Stimulated activated CD8-positive, alpha-beta memory T cell treated with anti-CD3 and anti-CD28 coated beads, Interleukin-15, amount 100 ng/mL, for 4 hours (primary cell): Measurements from ENCODE around the gene SERINC5.
"Not testable (repeated sequence)": the region's sequence is repeated elsewhere in the genome, so short reads cannot be mapped to it uniquely, and the experiment has no call there.

Experiments used
- DNase-seq, 2 donors: peaks; one replicate each; pipeline ENCODE4 v3.0.0-alpha.2; 2020; ENCODE audit warnings: low read depth in 2 of 2

SERINC5 gene

DNA sequence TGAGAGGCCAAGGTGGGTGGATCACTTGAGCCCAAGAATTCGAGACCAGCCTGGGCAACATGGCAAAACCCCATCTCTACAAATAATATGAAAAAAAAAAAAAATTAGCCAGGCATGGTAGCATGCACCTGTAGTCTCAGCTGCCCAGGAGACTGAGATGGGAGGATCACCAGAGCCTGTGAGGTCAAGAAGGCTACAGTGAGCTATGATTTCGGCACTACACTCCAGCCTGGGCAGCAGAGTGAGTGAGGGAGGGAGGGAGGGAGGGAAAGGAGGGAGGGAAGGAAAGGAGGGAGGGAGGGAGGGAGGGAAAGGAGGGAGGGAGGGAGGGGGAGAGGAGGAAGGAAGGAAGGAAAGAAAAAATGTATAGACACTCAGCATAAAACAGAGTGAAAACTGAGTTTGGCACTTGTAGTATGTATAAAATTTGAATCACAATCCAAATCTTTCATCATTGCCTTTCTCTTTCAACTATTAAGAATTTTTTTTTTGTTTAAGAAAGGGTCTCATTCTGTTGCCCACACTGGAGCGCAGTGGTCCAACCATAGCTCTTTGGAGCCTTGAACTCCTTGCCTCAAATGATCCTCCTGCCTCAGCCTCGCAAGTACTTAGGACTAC lies 27.8 kb downstream of the SERINC5 start:
- DNase-seq: no peak

DNA sequence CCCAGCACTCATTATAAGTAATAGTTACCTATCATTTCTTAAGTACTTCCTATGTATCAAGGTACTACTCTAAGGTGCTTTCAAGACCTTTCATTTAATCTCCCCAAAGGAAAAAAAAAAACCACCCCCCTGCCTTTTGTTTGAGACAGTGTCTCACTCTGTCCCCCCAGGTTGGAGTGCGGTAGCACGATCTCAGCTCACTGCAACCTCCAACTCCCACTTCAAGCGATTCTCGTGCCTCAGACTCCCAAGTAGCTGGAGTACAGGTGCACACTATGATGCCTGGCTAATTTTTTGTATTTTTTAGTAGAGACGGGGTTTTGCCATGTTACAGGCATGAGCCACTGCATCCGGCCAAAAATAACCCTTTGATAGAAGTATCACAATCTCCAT lies 29.9 kb downstream of the SERINC5 start:
- DNase-seq: no peak

DNA sequence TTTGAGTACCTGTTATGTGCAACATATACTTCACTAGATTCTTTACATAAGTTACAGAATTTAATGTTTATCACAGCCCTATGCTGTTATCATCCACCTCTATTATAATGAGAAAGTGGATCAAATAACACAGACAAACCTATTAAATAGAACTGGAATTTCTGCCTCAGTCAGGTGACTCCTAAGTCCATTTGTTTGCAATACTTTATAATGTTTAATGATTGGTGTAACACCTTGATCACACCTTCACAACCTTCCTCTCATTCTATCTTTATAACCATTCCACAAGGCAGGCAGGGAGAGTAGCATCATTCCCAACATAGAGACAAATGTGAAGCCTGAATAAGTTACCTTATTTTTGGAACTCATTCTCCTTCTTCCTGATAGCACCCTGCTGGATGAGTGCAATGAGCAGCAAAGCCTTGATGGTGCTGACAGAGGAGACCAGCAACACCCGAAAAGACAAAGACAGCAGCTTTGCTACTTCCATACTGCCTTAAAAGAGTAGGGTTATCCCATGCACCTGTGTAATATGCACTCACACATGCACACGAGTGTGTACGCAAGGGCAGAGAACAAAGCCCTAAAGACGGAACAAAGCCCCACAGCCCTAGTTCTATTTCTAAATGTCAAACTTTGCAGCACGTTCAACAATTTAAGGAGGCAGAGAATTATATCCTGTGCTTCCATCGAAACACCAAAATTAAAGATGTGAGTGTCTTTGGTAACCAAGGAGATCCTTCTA lies 30.5 kb downstream of the SERINC5 start:
- no peak for DNase-seq

DNA sequence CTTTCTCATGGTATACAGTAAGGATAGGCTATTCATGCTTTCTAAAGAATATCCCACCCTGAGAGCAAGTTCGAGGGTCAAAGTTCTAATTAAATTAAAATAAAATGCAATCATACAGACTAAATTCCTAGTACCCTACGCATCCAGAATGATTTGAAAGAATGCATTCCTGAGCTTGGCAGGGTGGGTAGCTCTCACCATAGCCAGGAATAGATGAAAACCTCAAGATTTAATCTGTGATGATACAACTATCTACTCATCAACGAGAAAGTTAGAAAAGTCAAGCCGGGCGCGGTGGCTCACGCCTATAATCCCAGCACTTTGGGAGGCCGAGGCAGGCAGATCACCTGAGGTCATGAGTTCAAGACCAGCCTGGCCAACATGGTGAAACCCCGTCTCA lies 32.3 kb downstream of the SERINC5 start:
- no peak for DNase-seq

DNA sequence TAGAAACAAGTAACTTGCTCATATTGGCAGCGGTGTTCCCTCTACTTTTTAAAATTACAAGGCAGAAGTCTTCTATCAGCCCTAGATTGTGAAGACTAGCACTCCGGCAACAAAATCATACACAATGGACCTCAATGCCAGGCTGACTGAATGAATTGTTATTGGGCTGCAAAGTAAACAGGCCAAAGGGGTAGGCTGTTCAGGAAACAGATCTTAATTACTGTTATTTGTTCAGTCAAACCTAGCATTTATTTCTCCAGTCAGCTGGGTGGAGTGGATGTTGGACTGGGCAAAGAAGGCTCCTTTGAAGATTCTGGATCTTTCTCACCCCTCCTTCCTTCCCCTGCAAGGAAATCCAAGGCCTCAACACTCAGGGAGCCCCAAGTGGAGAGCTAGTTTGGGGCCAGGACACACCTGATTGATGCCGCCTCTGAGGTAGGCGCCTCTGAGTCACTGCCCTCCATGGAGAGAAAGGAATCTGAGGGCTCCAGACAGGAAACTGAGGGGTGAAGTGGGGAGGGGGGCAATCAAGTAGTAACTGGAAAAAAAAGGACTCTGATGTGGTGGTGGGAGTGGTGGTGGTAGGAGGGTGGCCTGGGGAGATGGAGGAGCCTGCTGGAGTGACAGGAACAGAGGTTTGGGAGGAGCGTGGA lies 35.5 kb downstream of the SERINC5 start:
- DNase-seq: no peak

DNA sequence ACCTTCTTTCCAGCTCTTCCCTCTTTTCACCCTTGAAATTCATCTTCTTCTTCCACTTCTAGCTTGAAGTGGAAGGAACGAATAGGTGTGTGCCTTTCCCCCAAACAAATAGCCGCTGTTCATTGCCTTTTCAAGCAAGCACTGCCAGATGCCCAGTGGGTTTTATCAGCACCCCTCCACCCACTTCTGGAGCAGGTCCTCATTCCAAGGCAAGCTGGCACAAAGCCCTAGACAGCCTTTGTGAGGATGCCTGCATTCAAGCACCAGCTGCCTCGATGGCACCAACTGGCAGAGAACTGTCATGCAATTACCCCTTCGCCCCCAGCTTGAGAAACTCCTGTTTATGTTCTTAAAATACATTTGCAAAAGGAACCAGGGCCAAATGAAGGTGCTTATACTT lies 36.5 kb downstream of the SERINC5 start:
- DNase-seq: no peak

DNA sequence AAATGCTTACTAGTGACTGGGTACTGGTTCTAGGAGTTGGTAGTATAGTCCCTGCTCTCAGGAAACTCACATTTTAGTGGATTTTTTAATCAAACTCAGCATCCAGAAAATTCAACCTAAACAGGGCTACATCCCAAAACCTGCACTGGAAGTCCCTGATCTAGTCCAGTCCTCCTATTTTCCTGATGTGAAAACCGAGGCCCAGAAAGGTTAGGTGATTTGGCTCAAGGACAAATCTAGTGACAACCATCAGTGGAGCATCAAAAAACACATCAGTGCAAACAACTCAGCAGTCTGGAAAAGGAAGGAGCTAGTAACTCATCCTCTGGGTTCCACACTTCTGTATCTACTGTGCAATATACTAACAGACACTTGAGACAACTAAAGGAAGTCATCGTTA lies 38.2 kb downstream of the SERINC5 start:
- DNase-seq: no peak

DNA sequence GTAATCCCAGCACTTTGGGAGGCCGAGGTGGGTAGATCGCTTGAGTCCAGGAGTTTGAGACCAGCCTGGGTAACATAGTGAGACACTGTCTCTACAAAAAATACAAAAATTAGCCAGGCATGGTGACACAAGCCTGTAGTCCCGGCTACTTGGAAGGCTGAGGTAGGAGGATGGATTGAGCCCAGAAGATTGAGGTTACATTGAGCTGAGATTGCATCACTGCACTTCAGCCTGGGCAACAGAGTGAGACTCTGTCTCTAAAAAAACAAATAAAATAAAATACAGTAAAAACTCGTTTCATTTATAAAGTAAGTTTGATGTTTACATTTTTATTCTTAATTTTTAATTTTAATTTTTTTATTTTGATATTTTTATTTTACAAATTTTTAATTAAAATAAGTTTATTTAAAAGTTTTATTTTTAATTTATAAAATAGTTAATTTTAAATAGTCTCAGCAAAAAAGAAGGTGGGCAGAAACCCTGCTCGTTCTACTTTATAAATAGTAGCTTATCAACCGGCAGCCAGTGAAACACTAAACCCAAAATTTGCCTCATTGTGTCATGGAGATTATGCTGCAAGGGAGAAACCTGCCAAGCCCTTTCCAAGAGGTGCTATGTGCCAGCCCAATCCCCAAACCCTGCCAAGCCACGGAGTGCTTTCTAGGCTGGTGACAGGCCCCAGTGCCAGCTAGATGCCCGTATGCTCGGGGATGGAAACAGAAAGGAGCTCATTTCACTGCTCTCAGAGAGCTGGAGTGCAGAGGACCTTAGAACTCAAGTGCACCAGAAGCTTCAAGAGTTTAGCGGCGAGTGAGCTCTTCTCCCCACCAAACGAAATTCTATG lies 38.9 kb downstream of the SERINC5 start:
- no peak for DNase-seq

DNA sequence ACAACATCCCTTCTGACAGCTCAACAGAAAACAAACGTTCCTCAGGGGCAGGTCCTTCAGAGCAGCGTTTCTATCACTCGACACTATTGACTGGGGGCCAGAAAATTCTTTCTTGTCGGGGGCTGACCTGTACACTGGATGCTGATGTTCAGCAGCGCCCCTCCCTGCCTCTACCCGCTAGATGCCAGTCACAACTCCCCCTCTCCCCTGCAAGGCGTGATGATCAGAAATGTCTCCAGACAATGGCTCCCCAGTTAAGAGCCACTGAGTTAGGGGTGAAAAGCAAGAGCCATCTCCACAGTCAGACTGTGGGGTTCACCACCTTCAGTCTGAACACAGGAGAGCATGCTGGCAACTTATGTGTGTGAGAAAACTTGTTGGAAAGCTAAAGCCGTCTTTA lies 39.8 kb downstream of the SERINC5 start:
- no peak for DNase-seq

DNA sequence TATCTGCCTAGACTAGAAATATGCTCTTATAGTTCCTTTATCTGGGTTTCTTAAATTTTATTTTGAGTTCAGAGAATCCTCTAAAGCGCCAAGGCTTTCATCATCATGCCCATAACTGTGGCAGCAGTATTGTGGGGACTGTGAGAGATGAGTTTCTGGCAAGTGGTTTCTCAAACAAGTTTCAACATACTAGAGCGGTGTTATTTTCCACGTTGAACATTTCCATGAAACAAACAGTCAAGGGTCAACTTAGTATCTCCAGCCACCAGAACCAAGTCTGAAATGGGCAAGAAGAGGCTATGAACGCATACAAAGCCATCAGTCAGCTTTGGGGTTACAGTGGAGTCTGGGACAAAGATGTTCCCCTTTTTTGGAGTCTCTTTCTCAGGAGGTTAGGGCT lies 40.3 kb downstream of the SERINC5 start:
- no peak for DNase-seq

DNA sequence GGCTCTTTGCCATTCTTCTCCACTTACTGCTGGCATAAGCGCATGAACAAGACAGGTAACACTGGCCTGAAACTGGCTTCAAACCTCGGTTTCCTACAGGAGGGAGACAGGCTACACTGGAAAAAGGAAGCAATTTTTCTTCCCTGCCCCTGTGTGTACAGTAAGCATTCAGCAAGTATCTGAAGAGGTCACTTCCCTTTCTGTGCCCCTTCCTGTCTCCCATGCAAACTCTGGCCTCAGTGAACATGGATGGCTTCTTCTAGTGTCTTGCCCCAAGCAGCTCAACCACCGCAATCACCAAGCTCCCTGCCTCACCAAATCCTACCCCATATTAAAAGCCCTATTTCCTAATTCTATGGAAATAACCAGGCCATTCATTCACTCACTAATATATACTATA lies 42.4 kb downstream of the SERINC5 start:
- no peak for DNase-seq

DNA sequence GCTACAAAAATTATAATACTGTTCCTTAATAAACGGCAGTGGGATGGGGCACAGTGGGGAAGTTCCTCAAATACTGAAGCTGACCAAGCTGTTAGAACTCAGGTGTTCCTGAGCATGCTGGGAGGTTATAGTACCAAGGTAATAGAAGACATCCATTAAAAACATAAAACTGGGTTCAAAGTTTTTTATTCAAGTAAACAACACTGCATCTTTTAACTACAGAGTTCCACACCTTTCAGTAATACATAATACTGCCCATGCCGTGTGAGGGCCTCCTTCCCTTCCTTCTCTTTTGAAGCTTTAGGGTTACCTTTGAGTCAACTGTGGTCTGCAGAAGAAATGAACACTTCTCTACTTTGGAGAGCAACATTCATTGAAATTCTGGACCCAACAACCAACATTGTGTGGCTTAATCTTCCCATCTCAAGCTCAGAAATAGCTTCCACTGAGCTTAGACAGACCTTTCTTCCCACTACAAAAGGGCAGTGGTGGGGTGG lies 43.6 kb downstream of the SERINC5 start:
- DNase-seq: no peak

DNA sequence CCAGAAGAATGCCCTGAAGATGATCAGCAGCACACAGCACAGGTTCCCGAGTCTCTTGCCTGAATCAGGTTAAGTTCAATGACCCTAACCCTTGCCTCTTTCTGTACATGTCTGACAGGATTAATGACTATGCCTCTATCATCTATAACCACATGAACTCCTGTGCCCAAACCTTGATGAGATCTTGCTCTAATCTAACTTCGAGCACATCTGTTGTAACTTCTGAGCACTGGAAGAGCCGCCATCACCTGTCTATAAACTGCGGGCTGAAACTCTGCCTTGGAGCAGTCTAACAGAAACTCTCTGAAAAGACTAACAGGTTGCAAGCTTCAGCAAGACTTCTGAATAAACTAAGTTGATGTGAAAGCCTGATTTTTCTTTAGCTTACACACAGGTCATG lies 44.5 kb downstream of the SERINC5 start:
- no peak for DNase-seq

DNA sequence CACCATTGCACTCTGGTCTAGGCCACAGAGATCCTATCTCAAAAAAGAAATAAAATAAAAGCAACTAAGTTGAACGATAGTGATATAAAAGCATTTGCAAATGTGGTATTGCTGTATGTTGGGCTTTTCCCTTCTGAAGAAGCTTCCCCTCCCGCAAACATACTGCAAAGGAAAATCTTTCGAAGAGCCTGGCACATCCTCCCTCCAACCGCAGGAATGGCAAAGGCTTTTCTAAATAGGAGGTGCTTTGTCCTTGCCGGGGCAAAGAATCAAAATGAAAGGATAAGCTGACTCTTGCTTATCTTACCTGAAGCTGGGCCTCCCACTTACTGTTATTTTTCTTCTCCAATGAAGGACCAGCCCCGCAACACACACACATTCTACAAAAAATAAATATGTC lies 45.8 kb downstream of the SERINC5 start:
- DNase-seq: no peak

DNA sequence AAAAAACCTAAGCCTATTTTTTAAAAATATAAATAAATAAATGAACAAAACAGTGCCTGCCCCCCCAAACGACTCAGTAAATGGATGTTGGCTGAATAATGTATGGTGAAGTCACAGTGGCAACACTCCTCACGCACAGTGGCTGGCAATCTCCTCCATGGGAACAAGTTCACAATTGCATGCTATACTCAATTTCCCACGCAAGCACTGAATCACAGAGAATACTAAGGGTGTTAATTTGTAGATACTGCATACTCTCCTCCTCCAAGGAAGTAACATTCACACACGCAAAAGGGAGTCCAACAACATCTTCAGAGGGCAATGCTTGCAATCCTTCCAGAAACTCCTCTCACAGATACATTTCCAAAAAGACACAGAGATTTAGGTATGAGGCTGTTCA lies 47.5 kb downstream of the SERINC5 start:
- DNase-seq: no peak

DNA sequence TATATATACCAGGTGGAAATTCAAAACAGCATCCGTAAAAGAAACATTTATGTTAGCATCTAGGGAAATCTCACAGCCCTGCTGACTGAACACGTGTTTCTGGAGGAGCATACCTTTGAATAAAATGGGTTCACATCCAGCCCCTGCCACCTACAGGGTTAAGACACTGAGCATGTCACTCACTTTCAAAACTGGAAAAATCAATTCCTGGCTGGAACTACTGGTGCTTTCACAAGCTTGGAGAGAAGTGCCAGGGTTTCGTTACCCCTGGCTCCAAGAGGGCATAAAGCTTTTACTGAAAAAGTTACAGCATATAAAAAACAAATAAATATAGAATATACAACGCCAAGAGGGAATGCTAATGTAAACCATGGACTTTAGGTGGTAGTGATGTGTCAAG lies 48.0 kb downstream of the SERINC5 start:
- no peak for DNase-seq

DNA sequence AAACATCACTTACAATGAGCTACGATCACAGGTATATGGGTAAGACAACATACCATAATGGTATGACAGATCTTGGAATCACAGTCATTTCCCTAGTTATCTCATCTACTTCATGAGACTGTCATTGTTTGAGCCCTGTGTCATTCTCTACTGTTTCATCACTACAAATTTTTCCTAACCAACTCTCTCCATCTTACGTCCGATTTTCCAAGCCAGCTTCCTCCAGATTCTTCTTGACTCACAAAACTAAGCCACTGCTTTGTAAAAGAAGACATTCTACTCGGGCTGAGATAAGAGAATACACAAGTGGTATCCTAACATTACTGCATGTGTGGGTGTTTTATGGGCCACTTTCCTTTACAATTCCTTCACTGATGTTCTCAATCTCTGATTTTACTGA lies 49.6 kb downstream of the SERINC5 start:
- DNase-seq: no peak

DNA sequence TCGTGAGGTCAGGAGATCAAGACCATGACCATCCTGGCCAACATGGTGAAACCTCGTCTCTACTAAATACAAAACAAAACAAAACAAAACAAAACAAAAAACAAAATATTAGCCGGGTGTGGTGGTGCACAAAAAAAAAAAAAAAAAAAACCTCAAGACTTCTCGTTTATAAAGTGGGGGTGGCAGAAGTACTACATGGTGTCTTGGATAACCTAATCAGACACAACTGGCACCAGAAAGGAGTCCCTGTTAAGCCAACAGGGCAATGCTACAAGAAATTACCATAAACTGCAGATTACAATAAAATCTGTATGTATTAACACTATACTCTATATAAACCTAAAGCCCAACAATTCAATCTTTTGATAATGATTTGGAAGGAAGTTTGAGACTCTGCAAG lies 50.0 kb downstream of the SERINC5 start:
- no peak for DNase-seq

DNA sequence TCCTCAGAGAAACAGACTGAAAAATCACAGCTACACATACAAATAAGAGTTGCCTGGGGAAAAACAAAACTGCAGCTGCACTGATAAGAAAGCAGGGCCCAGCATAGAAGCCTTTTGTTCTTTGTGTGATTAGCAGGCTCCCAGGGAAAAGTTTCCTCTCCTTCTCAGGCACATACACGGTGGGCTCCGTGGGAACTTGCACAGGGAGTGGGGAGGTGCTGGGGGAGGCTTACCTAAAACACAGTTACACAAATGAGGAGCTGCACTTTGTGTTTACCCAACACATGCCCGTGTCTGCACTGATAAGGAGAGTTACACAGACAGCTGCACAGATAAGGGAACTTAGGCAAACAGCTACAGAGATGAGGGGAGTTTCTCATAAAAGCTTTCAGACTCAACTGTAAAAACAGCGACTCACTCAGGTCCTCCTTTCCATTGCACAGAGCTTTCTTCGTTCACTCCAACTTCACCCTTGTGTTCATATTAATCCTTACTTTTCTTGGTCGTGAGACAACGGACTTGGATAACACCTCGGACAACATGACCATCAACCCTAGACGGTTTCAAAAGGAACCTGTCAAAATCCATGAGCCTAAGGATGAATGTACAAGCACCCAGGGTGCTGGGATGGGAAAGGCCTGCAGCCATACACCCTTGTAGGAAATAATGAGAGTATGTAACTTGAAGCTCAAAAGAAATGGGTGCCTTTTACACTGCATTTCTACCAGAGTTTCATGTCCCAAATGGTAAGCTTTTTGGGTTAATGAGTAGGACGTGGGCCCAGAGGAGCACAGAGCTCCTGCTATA lies 50.8 kb downstream of the SERINC5 start:
- DNase-seq: no peak

DNA sequence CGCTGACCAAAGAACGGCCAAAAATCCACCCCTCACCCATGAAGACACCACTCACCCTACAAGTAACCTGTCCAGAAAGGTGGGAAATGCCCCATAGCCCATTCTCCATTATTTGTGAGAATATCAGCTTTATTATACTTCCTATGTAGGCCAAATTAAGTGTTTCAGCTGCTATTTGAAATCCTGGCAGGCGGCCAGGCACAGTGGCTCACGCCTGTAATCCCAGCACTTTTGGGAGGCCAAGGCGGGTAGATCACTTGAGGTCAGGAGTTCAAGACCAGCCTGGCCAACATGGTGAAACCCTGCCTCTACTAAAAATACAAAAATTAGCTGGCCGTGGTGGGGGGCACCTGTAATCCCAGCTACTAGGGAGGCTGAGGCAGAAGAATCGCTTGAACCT lies 54.1 kb downstream of the SERINC5 start:
- DNase-seq: not testable (repeated sequence)

DNA sequence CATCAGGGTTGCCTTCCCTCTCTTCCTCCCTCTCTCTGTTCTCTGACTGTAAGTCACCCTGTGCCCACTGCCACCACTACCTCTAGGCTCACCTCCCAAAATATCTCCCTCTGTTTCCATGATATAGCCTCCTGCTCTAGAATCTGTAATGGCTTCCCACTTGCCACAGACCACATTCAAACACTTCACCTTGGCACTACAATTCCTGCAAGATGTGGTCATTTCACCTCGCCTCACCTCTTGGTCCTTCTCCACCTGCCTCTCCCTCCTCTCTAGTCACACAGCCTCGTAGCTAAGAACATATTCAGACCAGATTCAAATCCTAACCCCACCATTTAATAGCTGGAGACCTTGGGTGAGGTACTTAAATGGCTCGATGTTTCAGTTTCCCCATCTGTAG lies 56.9 kb downstream of the SERINC5 start:
- DNase-seq: no peak
